HG03159 (cell line): Measurements from ENCODE around the gene SEC16A.

Source experiments
- ATAC-seq: cut with Tn5 transposase; IDR thresholded peaks from one replicate; pipeline ENCODE4 v1.9.1; 2021; ENCODE audit warnings: mild to moderate bottlenecking, moderate library complexity; ENCODE audit not compliant: unreplicated experiment

SEC16A gene

GRCh38 chr9:136441681-136442245, 41.1 kb downstream of the SEC16A start:
- ATAC-seq: no peak

GRCh38 chr9:136441191-136441680, 41.6 kb downstream of the SEC16A start:
- no peak for ATAC-seq

GRCh38 chr9:136439481-136440408, 43.1 kb downstream of the SEC16A start, which contains the start of gene INPP5E:
TSS of gene INPP5E (minus strand) at chr9:136439845. CDS start at chr9:136439419, 426 bp downstream.
- ATAC-seq: peak; percentile 55

GRCh38 chr9:136438548-136439480, 44.0 kb downstream of the SEC16A start:
- ATAC-seq: peak; percentile 58

GRCh38 chr9:136437839-136438547, 44.8 kb downstream of the SEC16A start:
- no peak for ATAC-seq

- no peak for ATAC-seq
Measured at GRCh38 chr9:136437430-136437829, 45.4 kb downstream of the SEC16A start.

GRCh38 chr9:136436055-136436634, 46.7 kb downstream of the SEC16A start:
- no peak for ATAC-seq

GRCh38 chr9:136434580-136435169, 48.2 kb downstream of the SEC16A start:
- ATAC-seq: no peak

GRCh38 chr9:136433849-136434579, 48.8 kb downstream of the SEC16A start:
- ATAC-seq: no peak

- ATAC-seq: no peak
Measured at GRCh38 chr9:136433043-136433715, 49.7 kb downstream of the SEC16A start.

- ATAC-seq: no peak
Measured at GRCh38 chr9:136432591-136432990, 50.2 kb downstream of the SEC16A start.

- no peak for ATAC-seq
Measured at GRCh38 chr9:136431782-136432350, 51.0 kb downstream of the SEC16A start.

GRCh38 chr9:136430588-136431234, 52.1 kb downstream of the SEC16A start:
- ATAC-seq: no peak

GRCh38 chr9:136429683-136430491, 53.0 kb downstream of the SEC16A start:
- no peak for ATAC-seq

GRCh38 chr9:136429075-136429628, 53.7 kb downstream of the SEC16A start:
- no peak for ATAC-seq

- no peak for ATAC-seq
Measured at GRCh38 chr9:136426787-136427186, 56.1 kb downstream of the SEC16A start.
